HG03558 (cell line): Measurements from ENCODE around the gene RPAP3.

Experiments
- ATAC-seq: cut with Tn5 transposase; IDR thresholded peaks from one replicate; pipeline ENCODE4 v1.9.1; 2021; ENCODE audit warnings: moderate number of reproducible peaks; ENCODE audit not compliant: unreplicated experiment; ENCODE audit errors: extremely low read depth

RPAP3 gene, protein sequence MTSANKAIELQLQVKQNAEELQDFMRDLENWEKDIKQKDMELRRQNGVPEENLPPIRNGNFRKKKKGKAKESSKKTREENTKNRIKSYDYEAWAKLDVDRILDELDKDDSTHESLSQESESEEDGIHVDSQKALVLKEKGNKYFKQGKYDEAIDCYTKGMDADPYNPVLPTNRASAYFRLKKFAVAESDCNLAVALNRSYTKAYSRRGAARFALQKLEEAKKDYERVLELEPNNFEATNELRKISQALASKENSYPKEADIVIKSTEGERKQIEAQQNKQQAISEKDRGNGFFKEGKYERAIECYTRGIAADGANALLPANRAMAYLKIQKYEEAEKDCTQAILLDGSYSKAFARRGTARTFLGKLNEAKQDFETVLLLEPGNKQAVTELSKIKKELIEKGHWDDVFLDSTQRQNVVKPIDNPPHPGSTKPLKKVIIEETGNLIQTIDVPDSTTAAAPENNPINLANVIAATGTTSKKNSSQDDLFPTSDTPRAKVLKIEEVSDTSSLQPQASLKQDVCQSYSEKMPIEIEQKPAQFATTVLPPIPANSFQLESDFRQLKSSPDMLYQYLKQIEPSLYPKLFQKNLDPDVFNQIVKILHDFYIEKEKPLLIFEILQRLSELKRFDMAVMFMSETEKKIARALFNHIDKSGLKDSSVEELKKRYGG

GRCh38 chr12:47705566-47706425, at the start of gene RPAP3:
Gene RPAP3 (minus strand): TSS chr12:47706030. CDS start chr12:47702840, 3,190 bp downstream.
- ATAC-seq: peak; percentile 46

GRCh38 chr12:47754881-47755280, 49.1 kb upstream of the RPAP3 start:
- ATAC-seq: no peak

DNA sequence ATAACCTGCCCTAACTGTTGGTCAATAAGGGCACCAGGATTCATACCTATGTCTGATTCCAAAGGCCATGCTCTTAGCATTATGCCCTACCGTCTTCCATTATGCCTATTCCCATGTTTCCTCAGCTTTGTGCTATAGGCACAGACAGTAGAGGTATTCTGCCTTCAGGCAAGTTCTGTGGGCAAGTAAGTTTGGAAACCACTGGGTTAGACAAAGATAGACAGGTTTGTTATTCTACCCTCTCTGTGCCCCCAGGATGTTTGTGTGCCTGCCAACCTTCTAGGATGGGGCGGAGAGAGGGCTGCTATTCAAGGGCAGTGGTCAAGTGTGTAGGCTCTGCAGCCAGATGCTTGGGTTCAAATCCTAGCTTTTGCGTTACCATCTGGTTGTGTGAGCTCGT, 48.3 kb upstream of the RPAP3 start:
- ATAC-seq: no peak

DNA sequence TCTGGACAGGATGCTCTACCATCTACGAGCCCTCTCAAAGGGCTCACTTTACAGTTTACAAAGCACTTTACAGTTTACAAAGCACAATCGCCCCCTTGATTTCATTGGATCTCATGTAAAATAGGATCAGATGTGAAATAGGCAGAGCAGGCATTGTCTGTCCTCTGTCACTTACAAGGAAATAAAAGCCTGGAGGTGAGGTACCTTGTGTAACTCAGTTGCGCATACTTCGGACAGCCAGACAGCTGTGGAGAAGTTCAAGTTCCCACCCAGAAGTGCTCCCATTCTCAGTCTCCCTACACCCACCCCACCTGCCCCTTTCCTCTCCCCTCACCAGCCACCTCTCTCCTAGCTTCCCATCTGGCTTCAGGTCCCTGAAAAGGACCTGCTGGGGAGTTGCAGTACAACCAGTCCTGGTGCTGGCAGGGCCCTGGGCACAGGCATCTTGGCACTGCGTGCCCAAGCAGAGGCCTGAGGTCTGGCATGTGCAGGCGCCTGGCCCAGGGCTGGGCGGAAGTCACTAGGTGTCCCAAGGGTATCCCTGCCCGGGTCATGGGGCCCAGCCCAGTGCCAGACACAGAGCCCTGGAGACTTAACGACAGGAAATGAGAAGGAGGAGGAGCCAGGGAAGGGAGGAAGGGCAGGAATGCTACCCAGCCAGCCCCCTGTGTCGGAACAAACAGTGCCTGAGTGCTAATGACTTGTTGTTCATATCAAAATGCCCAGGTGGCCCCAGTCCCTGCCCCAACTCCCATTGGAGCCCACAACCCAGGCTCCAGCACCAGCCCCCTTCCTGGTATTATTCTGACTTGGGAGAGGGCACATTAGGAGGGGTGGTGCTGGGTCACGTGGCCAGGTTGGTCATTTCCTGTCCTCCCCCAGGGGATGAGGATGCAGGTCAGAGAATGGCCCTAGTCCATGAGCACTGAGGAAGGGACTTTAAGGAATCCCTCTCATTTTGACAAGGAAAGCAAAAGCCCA, 47.5 kb upstream of the RPAP3 start:
- no peak for ATAC-seq

DNA sequence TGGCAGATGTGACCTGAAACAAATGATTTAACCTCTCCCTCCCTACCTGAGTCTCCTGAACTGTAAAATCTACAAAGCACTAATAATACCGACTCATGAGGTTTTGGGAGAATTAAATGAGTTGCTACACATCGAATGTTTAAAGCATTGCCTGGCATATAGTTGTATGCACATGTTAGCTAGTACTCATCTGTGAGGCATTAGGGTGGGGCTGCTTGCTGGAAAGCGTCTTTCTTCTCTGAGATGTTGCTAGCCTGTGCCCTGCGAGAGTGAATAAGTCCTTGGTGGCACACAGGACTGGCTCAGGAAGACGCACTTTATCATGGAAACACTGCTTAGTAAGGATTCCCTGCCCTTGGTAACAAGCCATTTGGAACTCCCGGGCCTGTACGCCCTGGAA, 46.7 kb upstream of the RPAP3 start:
- ATAC-seq: no peak

- no peak for ATAC-seq
These were observed 46.3 kb upstream of the RPAP3 start for GRCh38 chr12:47752121-47752520.

- ATAC-seq: no peak
These were observed 45.7 kb upstream of the RPAP3 start for GRCh38 chr12:47751561-47751960.

DNA sequence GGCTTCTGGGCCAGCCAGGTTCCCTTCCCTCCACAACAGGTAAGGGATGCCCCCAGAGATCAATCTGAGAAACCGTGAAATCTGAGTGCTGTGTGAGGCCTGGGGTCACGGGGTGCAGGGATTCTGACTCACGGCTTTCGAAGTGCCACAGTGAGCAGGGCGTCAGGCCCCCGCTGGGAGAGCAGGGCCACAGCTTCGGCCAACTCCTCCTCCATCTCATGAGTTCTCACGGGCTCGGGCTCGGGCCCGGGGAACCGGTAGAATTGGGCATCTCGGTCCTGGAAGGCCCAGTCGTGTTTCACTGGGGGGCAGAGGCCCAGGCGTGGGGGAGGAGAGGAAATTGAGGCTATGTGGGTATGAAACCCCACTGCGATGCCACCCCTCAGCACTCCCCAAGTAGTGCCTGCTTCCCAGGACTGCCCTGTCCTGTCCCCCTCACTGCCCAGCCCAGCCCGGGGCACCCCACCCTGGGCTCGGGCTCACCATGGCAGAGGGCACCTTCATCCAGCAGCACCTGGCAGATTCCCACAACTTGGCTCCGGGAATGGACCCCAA, 45.2 kb upstream of the RPAP3 start:
- no peak for ATAC-seq

DNA sequence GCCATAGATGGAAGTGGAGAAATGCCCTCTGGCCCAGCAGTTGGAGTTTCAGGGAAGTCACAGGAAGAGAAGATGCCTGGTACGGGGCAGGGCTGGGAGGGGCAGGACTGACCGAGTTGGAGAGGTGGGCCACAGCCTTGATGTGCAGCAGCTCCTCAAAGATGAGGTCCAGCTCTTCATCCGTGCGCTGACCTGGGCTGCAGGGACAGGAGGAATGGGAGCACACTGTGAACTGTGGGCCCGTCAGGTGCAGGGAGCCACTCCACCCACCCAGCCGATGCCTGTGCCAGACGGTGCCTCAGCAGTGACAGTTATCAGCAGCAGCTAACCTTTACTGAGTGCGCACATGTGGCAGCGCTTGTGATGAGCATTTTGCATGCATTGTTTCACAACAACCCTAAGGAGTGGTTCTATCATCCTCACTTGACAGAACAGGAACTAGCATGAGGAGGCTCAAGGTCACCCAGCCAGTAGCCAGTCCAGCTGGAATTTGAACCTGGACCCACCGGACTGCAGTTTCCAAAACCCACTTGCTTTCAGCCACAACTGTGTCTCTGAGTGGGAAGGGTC, 44.5 kb upstream of the RPAP3 start:
- no peak for ATAC-seq

DNA sequence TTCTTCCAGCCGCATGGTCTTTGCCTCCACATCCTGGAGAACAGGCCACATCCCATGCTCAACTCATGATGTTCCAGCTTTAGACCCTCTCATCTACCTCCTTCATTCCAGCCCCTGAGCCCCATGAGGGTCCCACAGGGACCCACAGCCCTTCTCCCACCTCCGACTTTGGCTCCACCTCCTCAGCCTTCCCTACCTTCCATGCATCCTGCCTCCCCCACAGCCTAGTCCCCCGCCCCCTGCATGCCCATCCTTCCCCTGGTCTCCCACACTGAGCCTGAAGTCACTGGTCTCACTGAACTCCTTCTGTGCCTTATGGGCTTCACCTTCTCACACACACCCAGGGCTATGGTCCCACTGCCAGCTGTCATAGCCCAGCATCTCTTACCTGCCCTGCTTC, 43.1 kb upstream of the RPAP3 start:
- ATAC-seq: no peak

GRCh38 chr12:47748507-47748828, 42.6 kb upstream of the RPAP3 start:
- no peak for ATAC-seq

DNA sequence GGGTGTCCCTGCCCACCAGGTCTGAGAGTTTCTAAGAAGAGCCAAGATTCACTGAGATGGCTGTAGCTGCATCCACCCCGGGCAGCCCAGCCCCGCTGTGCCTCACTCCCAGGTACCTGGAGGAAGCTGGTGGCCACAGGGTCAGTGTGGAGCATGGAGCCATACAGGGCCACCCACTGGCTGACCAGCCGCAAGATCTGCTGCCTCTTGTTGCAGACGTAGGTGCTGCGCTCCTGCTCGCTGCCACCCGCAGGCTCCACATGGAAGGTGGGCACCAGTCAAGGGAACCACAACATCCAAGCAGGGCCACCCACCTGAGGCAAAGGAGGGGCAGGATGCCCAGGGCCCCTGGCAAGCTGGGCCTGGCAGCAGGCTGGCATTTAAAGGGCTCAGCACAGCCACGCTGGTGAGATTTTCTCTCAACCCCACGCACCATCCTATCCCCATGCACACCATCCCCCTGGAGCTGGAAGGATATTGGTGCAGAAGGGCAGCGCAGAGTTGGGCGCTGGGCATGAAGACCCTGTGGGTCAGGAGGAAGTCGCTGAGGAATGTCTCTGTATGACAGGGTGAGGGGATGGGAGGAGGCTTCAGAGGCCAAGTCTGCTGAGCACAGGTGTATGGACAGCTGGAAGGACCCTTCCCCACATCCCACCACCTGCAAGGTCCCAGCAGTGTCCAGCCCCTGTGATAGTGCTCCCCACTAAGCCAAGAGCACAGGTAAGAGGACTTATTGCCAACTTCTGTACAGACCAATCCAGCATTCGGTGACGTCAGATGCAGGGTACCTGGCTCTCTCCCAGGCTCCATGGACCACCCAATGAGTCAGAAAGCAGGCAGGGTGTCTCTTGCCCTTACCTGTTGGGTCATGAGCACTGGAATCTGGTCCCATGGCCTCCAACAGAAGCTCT, 42.0 kb upstream of the RPAP3 start:
- no peak for ATAC-seq

DNA sequence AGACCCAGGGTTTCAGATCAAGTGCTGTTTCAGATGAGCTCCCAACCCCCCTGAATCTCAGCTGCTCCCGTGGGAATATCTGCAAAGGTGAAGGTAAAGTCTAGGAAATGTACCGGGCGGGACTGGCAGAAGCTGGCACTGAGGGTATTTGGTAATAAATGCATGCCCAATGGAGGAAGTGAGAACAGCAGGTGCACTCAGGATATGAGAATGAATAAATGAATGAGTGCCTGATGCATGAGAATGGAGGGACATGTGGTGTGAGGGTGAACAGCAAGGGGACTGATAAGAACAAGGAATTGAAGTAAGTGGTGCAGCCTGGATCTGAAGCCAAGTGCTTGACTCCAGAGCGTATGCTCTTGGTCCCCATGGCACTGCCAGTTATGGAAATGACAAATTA, 41.3 kb upstream of the RPAP3 start:
- no peak for ATAC-seq

DNA sequence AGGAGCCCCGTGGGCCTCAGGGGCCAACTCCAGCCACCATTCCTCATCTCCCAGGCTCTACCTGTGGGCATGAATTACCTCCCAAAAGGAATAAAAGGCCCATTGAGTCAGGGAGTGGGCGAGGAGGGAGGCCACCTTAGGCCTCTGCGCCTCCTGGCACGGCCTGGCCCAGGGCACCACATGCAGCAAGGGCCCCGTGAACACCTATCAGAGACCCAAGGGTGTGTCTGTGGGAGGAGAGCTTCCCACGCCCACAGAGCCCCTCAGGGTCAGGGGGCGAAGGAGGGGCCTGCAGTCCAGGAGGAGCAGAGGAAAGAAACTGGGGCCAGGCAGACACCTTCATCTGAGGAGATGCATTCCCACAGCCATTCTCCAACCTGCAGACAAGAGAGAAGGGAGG, 40.7 kb upstream of the RPAP3 start:
- no peak for ATAC-seq

DNA sequence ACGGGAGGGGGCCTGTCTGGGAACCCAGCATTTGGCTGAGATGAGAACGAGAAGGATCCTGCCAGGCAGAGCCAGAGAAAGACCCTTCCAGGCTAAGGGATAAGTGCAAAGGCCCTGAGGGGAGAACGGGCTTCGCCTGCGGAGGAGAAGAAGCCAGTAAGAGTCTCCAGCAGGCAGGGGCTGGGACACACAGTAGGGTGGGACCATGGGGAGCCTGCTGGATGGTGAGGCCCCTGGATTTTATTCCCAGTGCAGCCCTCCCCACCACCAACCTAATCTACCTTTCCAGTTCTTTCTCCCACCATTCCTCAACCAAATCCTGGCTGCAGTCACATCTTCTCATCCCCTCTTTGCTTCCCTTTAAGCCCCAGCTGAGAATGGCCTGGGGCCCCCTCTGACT, 40.2 kb upstream of the RPAP3 start:
- ATAC-seq: no peak

DNA sequence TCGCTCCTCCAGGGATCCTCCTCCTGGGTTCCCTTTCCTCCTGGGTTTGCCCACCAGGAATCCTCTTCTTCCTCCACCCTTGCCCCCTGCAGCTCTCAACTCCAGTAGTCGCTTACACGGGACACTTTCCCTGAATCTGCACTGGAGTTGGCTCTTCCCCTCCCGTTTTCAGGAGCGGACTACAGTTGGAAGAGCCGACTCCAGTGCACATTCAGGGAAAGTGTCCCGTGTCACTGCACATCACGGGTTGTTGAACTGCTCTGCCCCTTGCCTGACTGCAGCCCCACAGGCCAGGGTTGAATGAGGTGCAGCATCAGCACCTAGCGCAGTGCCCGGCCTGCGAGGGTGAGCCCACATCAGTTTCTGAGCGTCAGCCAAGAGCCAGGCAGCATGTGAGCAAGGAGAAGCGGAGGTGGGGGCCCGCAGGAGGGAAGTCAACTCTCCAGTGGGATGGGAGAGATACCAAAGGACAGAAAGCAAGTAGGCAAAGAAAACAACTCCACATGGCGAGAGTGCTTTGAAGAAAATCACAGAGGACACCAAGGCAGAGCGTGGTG, 39.7 kb upstream of the RPAP3 start:
- no peak for ATAC-seq

DNA sequence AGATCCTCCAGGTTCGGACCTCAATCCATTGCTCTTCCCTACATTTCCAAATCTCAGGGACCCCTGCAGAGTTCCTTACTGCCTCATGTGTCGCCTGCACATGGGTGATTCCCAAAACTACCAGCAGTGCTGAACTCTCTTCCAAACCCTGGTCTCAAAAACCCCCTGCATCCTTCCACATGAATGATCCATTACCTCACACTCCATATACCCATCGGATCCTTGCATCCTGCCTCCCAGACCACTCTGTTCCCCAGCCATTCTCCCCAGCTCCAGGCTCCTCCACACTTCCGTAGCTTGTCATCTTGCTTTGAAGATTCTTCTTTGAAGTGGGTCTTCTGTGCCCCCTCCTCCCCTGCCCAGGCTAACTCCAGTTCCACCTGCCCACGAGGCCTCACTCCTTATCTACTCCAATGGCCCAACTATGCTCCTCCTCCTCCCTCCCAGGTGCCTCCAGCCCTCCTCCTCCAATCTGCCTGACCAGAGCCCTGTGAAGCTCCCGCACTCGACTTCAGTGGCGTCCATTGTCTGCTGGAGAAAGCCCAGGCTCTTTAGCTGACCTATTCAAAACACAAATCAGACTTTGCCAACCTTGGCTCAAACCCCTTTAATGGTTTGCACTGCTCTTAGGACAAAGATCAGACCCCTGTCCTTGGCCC, 39.1 kb upstream of the RPAP3 start:
- no peak for ATAC-seq
